T-helper 1 cell (primary cell): Measurements from ENCODE around the gene INPPL1.
"Not testable (repeated sequence)": the region's sequence is repeated elsewhere in the genome, so short reads cannot be mapped to it uniquely, and the experiment has no call there.

ENCODE experiments used
- DNase-seq, 5 donors: peaks; one replicate each; pipeline ENCODE4 v3.0.0-alpha.2; 2012 to 2020
- total RNA-seq, 4 donors: gene quantifications; one replicate each; lab custom pipeline; 2026; lab: John Stamatoyannopoulos, UW

INPPL1 gene, protein sequence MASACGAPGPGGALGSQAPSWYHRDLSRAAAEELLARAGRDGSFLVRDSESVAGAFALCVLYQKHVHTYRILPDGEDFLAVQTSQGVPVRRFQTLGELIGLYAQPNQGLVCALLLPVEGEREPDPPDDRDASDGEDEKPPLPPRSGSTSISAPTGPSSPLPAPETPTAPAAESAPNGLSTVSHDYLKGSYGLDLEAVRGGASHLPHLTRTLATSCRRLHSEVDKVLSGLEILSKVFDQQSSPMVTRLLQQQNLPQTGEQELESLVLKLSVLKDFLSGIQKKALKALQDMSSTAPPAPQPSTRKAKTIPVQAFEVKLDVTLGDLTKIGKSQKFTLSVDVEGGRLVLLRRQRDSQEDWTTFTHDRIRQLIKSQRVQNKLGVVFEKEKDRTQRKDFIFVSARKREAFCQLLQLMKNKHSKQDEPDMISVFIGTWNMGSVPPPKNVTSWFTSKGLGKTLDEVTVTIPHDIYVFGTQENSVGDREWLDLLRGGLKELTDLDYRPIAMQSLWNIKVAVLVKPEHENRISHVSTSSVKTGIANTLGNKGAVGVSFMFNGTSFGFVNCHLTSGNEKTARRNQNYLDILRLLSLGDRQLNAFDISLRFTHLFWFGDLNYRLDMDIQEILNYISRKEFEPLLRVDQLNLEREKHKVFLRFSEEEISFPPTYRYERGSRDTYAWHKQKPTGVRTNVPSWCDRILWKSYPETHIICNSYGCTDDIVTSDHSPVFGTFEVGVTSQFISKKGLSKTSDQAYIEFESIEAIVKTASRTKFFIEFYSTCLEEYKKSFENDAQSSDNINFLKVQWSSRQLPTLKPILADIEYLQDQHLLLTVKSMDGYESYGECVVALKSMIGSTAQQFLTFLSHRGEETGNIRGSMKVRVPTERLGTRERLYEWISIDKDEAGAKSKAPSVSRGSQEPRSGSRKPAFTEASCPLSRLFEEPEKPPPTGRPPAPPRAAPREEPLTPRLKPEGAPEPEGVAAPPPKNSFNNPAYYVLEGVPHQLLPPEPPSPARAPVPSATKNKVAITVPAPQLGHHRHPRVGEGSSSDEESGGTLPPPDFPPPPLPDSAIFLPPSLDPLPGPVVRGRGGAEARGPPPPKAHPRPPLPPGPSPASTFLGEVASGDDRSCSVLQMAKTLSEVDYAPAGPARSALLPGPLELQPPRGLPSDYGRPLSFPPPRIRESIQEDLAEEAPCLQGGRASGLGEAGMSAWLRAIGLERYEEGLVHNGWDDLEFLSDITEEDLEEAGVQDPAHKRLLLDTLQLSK
- 84.1 to 103 (median 98.7) reads per million in 4 donors for total RNA-seq

DNA sequence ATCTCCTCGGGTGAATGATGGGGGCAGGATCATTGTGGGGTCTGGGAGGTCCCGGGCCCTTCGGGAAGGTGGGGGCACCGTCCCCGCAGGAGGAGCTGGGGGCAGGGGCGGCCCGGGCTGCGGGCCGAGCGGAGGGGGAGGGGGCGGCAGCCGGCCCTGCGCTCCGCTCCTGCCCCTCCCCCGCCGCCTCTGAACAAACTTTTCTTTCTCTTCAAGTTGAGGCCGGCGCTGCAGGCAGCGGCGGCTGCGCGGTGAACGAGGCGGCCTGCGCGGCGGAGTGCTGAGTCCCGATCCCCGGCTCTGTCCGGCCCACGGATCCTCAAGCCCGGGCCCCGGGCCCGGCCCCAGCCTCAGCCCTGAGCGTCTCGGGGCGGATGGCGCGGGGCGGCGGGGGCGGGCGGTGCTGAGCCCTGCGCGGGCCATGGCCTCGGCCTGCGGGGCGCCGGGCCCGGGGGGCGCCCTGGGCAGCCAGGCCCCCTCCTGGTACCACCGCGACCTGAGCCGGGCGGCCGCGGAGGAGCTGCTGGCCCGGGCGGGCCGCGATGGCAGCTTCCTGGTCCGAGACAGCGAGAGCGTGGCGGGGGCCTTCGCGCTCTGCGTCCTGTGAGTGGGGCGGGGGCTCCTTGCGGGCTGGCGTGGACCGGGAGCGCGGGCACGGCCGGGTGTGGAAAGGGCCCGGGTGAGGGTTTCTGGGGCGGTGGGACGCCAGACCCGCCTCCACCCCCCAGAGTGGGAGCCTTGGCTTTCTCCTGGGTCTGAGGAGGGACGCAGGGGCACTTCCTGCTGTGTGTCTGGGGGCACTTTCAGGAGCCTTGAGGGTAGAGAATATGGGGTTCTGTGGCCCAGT is at the start of gene INPPL1:
INPPL1 (plus strand) TSS at position 204 of the 847 bp plus-strand sequence; CDS start at position 422, 218 bp downstream.
- DNase-seq, result peak in 2 of 5 donors; percentile 28 to 29

DNA sequence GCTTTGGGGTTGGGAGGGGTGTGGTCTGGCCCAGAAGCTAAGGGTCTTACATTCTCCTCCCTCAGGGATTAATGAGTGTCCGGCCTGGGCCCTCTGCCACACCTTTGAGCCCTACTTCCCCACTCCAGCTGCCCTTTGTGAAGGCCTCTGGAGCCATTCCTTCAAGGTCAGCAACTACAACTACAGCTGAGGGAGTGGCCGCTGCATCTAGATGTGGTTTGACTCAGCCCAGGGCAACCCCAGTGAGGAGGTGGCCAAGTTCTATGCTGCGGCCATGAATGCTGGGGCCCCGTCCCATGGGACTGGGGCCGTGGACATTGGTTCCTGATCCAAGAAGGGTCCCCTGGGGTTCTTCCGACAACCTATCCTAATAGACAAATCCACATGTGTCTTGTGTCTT is 46.9 kb upstream of the INPPL1 start:
- no peak for DNase-seq

DNA sequence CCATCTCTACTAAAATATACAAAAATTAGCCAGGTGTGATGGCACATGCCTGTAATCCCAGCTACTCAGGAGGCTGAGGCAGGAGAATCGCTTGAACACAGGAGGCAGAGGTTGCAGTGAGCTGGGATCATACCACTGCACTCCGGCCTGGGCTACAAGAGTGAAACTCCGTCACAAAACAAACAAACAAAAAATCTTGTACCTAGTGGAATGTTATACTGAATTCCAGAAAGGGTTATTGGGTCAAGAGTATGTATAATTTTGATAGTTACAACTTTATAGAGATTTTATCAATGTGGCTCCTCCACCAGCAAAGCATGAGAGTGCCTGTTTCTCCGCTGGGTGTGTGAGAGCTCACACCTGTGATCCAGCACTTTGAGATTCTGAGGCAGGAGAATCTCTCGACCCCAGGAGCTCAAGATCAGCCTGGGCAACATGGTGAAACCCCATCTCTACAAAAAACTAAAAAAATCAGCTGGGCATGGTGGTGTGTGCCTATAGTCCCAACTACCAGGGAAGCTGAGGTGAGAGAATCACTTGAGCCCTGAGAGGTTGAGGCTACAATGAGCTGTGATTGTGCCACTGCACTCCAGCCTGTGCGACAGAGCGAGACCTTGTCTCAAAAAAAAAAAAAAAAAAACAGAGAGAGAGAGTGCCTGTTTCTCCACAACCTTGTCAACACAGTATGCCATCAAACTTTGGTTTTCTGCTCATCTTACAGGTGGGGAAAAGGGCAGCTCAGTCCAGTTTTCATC is 45.3 kb upstream of the INPPL1 start:
- no peak for DNase-seq

DNA sequence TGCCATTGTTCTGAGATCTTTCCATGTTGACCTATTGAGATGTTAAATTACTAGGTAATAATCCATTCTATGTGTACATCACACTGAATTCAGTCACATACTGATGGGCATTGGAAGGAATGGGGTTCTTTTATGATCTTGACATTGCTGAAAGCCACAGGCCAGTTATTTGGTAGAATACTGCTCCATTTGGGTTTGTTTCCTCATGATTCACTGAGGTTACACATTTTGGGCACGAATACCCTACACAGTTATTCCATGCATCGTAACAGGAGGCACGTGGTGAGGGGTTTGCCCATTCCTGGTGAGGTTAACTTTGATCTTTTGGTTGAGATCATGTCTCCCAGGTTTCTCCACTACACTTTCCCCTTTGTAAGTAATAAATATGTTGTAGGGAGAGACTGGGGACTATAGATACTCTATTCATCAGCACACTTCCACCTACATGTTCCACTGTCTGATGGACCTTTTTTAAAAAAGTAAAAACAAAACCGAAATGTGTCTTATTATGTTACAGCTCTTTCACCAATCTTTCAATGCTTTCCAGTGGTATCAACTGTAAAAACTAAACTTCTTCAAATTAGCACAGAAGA is 44.7 kb upstream of the INPPL1 start:
- no peak for DNase-seq

DNA sequence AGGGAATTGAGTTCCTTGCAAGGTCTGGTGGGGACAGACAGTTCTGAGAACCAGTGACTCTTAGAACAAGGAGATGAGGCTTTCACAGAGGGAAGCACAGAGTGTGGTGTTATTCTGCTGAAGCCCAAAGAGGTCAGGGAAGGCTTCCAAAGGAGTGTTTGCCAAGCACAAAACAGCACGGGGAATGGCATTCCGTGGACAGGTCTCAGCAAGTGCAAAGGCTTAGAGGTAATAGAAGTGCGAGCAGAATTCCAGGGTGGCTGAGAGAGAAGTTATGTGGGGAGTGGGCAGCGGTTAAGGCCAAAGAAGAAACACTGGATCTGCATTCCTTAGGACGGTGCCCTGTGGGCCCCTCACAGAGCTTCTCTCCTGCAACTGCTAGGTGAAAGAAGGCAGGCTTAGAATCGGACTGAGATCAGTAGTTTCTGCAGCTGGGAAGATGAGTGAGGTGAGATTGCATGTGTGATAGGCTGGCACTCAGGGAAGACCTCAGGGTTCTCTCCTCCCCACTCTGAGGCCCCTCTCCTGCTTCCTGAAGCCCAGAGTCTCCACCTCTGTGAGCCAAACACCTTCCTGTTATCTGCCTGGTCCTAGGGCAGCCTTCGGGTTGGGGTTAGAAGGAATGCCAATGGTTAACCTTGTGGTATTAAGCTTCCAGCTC is 43.5 kb upstream of the INPPL1 start:
- DNase-seq, result not testable (repeated sequence)

DNA sequence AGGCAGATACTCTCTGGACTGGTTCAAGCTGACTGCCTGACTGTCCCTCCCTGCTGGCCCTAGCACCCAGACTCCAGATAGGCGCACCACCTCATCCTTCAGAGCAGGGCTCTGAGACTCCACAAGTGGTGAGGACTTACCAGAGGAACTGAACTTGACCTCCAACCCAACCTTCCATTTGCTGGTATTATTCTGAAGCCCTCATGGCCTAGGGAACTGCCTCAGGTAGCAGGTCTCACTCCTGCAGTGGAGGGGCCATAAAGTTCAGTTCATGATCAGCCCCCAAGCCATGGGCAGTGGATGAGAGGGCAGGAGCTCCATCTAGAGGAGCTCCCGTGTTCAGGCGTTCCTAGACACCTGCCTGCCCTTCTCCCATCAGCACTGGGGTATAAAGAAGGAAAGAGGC is 43.0 kb upstream of the INPPL1 start:
- not testable (repeated sequence) for DNase-seq

DNA sequence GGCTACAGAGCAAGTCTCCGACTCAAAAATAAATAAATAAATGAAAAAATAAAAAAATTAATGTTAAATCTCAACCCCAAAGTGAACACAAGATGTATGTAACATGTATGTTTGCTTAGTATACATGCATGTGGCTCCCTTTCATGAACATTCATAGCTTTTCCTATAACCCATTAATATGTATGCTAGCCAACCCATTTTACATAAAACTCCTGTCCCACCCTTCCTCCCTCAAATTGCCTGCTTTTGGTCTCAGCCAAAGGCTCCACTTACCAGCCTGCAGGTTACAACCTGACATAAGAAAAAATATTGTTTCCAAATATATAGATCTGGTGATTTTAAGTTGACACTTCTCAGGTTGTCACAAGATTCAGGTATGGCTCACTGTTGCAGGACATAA is 36.3 kb upstream of the INPPL1 start:
- DNase-seq, result no peak

DNA sequence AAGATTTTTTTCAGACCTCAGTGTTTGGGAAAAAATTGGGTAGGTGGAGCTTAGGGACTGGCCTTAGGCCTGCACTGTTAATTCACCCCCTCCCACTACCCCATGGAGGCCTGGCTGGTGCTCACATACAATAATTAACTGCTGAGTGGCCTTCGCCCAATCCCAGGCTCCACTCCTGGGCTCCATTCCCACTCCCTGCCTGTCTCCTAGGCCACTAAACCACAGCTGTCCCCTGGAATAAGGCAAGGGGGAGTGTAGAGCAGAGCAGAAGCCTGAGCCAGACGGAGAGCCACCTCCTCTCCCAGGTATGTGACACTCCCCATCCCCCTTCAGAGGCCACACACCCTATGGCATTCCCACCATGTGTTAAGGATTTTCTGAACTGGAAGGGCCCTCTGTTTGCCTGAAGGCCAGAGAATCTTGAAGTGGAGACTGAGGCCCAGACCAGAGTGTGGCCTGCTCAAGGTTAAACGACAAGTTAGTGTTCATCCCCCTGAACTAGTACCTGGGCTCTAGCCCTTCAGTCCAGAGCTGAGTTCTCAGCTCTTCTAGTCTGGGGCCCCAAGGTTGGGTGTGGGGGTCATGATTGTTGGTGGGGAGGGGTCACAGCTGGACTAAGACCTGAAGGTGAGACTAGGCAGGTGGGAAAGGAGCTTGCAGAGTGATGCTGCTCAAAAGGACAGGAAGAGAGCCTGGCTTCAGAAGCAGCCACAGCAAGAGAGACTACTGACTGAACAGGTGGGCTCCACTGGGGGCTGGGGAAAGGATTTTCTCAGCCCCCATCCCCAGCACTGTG is 34.9 kb upstream of the INPPL1 start:
- no peak for DNase-seq

DNA sequence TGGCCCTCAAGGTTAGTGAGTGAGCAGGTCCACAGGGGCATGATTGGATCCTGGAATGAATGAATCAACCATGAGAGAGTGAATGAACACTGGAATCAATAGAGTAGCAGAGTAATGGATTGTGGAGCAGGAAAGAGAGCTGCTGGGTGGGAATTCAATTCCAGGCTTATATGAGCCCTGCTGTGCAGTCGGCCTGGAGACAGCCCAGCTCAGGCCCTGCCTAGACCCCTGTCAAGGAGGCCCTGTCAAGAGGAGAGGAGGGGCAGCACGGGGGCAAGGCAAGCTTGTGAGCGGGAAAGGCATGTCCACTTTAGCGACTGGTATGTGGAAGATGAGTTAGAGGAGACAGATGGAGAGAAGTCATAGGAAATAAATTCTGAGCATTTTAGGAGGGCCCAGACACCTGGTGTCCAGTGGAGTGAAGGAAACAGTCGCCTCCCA is 33.9 kb upstream of the INPPL1 start:
- DNase-seq, result no peak

DNA sequence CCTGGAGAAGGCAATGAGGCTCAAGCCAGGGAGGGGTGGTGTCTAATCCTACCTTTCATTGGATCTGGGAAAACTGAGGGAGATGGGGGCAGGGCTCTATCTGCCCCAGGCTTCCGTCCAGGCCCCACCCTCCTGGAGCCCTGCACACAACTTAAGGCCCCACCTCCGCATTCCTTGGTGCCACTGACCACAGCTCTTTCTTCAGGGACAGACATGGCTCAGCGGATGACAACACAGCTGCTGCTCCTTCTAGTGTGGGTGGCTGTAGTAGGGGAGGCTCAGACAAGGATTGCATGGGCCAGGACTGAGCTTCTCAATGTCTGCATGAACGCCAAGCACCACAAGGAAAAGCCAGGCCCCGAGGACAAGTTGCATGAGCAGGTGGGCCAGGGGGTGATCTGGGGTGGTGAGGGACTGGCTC is 32.6 kb upstream of the INPPL1 start, which contains the start of gene FOLR1:
FOLR1 (plus strand) TSS at position 180 of the 421 bp plus-strand sequence; CDS start at position 214, 34 bp downstream.
- DNase-seq, result no peak

DNA sequence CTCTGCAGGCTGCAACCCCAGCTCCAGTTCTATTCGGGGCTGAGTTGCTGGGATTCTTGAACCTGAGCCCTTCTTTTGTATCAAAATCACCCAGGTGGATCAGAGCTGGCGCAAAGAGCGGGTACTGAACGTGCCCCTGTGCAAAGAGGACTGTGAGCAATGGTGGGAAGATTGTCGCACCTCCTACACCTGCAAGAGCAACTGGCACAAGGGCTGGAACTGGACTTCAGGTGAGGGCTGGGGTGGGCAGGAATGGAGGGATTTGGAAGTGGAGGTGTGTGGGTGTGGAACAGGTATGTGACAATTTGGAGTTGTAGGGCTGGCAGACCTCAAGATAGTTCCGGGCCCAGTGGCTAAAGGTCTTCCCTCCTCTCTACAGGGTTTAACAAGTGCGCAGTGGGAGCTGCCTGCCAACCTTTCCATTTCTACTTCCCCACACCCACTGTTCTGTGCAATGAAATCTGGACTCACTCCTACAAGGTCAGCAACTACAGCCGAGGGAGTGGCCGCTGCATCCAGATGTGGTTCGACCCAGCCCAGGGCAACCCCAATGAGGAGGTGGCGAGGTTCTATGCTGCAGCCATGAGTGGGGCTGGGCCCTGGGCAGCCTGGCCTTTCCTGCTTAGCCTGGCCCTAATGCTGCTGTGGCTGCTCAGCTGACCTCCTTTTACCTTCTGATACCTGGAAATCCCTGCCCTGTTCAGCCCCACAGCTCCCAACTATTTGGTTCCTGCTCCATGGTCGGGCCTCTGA is 28.9 kb upstream of the INPPL1 start:
- no peak for DNase-seq

DNA sequence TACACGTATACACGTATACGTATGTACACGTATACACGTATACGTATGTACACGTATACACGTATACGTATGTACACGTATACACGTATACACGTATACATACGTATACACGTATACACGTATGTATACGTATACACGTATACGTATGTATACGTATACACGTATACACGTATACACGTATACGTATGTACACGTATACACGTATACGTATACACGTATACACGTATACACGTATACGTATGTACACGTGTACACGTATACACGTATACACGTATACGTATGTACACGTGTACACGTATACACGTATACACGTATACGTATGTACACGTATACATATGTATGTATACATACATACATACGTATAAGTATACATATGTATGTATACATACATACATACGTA is 23.1 kb upstream of the INPPL1 start:
- DNase-seq, result not testable (repeated sequence)

DNA sequence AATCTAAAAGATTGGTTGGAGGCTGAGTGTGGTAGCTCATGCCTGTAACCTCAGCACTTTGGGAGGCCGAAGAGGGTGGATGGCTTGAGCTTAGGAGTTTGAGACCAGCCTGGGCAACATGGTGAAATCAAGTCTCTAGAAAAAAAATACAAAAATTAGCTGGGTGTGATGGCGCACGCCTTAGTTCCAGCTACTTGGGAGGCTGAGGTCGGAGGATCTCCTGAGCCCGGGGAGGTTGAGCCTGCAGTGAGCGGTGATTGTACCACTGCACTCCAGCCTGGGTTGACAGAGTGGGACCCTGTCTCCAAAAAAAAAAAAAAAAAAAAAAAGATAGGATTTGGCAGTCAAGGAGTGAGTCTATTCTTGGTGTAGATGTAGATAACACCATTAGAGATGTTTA is 22.0 kb upstream of the INPPL1 start:
- no peak for DNase-seq

DNA sequence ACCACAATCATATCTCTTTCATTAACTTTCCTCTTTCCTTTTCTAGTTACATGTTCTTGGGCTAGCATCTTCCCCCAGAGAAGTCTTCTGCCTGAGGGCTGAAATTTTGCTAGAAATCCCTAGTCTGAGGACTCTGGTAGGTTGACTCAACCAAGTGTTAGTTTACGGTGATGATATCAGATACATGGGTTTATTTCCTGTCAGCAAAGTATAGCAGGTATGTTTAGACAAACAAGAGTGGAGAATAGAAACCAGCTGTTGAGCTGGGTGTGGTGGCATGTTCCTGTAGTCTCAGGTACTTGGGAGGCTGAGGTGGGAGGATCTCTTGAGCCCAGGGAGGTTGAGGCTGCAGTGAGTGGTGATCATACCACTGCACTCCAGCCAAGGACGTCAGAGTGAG is 21.4 kb upstream of the INPPL1 start:
- no peak for DNase-seq

DNA sequence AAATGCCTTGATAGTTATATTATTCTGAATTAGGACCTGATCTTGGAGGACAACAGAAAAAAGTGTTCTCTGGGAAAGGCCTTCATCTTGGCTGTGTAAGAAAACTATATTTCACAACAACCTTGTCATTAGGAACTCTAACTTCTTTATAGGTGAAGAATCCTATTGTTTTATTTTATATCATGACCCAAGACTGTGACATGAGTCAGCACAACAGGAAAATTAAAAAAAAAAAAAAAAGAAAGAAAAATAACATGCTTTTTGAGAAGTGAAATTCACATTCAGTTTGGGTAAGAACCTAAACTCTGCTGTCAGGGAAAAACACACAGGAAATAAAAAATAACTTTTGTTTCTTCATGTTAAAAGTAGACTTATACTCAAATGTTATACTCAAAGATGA is 19.7 kb upstream of the INPPL1 start:
- no peak for DNase-seq

DNA sequence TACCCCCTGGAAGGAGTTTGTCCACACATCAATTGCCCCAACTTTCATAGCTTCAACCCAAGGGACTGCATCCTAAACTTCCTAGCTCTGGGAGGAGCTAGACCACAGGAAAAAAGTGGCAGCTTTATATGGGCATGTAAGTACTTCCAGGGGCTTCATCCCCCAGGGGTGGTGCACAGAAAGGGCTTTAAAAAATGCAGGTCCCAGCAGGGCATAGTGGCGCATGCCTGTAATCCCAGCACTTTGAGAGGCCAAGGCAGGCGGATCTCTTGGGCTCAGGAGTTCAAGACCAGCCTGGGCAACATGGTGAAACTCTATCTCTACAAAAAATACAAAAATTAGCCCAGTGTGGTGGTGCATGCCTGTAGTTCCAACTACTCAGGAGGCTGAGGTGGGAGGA is 17.8 kb upstream of the INPPL1 start:
- DNase-seq, result not testable (repeated sequence)

DNA sequence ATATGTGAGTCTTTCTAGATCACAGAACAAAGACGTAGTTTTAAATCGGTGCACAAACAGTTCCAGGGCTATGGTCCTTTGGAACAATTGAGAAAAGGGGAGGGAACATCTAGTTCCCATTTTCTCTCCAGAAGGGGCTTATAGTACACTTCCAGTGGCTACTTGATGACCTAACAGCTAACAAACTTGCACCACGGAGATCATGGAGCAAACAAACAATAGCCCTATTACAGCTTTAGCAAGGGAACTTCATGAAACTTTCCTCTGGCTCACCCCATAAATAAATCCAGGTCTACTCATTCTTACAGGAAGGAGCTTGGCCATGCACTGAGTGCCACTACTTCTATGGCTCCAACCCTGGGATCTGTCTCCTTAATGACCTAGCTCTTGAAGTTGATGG is 16.3 kb upstream of the INPPL1 start:
- DNase-seq, result no peak

DNA sequence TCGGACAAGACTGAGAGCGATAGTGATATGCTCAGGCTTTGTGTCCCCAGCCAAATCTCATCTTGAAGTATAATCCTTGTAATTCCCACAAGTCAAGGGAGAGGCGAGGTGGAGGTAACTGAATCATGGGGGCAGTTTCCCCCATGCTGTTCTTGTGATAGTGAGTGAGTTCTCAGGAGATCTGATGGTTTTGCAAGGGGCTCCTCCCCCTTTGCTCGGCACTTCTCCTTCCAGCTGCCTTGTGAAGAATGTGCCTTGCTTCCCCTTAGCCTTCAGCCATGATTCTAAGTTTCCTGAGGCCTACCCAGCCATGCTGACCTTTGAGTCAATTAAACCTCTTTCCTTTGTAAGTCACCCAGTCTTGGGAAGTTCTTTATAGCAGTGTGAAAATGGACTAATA is 15.5 kb upstream of the INPPL1 start:
- no peak for DNase-seq
